ENCODE results near the gene PDSS2. TPM values are rescaled to one million over a fixed set of nuclear protein-coding genes. Genes with fewer than 3 reads are reported as not detected.

Gene PDSS2
- total and polyA plus RNA-seq, 2 of the 8 experiments (the other 6 are each of a cell fraction or from before 2014, with no cell fraction given), result 10.7 to 16.1 TPM

GRCh38 chr6:107396211-107396610 lies 63.2 kb downstream of the PDSS2 start (continued):
- TF ChIP-seq GTF2F1 (IDR thresholded peaks at IDR 0.05; ENCODE audit: borderline replicate concordance, low read depth, low read length) (no peak), RNF2 (IDR thresholded peaks at IDR 0.05; ENCODE audit: borderline replicate concordance, low read depth, low read length, missing control alignments, poor library complexity, severe bottlenecking) (no peak), CEBPB (IDR thresholded peaks at IDR 0.05; ENCODE audit: low read depth, low read length) (no peak), PHF8 (conservative IDR thresholded peaks at IDR 0.05; ENCODE audit: low read depth, low read length) (no peak), CBX8 (IDR thresholded peaks at IDR 0.05; ENCODE audit: borderline replicate concordance, low read depth, low read length) (no peak), YY1 (IDR thresholded peaks at IDR 0.05; ENCODE audit: low read depth, low read length) (no peak)
